Measurements from ENCODE around the gene MREG.

The MREG gene

GRCh38 chr2:216017365-216017764, 4.0 kb upstream of the MREG start:
- TF ChIP-seq CTCF (IDR thresholded peaks at IDR 0.05; ENCODE audit: low read depth, low read length): no peak
- no peak overlapping the region for H3K4me3 ChIP-seq (ENCODE audit: low read depth, low read length)
- no peaks in the 10 kb centered on the region for H3K36me3 ChIP-seq
- H3K9me3 ChIP-seq (ENCODE audit: severe bottlenecking): no peaks in the 10 kb centered on the region
- no peak for DNase-seq
- no peak overlapping the region for H3K27ac ChIP-seq
- H3K27me3 ChIP-seq (ENCODE audit: insufficient read depth, low read depth, severe bottlenecking): no peaks in the 10 kb centered on the region

- H3K9me3 ChIP-seq (ENCODE audit: severe bottlenecking): no peaks in the 10 kb centered on the region
- no peak overlapping the region for H3K4me3 ChIP-seq (ENCODE audit: low read depth, low read length)
- H3K27ac ChIP-seq: peak overlapping the region; percentile 79
- no peak for DNase-seq
- H3K36me3 ChIP-seq: no peaks in the 10 kb centered on the region; the same call in 1 of the 2 replicates
- H3K27me3 ChIP-seq (ENCODE audit: insufficient read depth, low read depth, severe bottlenecking): no peaks in the 10 kb centered on the region
- no peak for TF ChIP-seq CTCF (IDR thresholded peaks at IDR 0.05; ENCODE audit: low read depth, low read length)
These were observed 3.2 kb upstream of the MREG start for GRCh38 chr2:216016581-216016980.

GRCh38 chr2:216015722-216016464, 2.5 kb upstream of the MREG start:
- 0 out of 2 replicates have a peak overlapping the region, but pooled peaks have one; percentile 3 for H3K4me3 ChIP-seq (ENCODE audit: low read depth, low read length)
- peak; percentile 84 for DNase-seq
- peaks cover 4% of the 10 kb centered on the region; the same call in 1 of the 2 replicates for H3K36me3 ChIP-seq
- no peak for TF ChIP-seq CTCF (IDR thresholded peaks at IDR 0.05; ENCODE audit: low read depth, low read length)
- no peaks in the 10 kb centered on the region for H3K9me3 ChIP-seq (ENCODE audit: severe bottlenecking)
- peak overlapping the region; percentile 79 for H3K27ac ChIP-seq
- H3K27me3 ChIP-seq (ENCODE audit: insufficient read depth, low read depth, severe bottlenecking): no peaks in the 10 kb centered on the region

- Histone ChIP-seq H3K27ac (peak overlapping the region; percentile 79), H3K4me3 (ENCODE audit: low read depth, low read length) (no peak overlapping the region), H3K27me3 (ENCODE audit: insufficient read depth, low read depth, severe bottlenecking) (no peaks in the 10 kb centered on the region), H3K36me3 (peaks cover 4% of the 10 kb centered on the region; the same call in 1 of the 2 replicates), H3K9me3 (ENCODE audit: severe bottlenecking) (no peaks in the 10 kb centered on the region)
- no peak for DNase-seq
- no peak for TF ChIP-seq CTCF (IDR thresholded peaks at IDR 0.05; ENCODE audit: low read depth, low read length)
These were observed 1.6 kb upstream of the MREG start for GRCh38 chr2:216014986-216015385.

- no peak overlapping the region for H3K4me3 ChIP-seq (ENCODE audit: low read depth, low read length)
These were observed 655 bp upstream of the MREG start for GRCh38 chr2:216014006-216014405.

More at GRCh38 chr2:216014006-216014405, 655 bp upstream of the MREG start:
- Histone ChIP-seq H3K36me3 (peaks cover 6% of the 10 kb centered on the region; the same call in 1 of the 2 replicates), H3K27me3 (ENCODE audit: insufficient read depth, low read depth, severe bottlenecking) (no peaks in the 10 kb centered on the region), H3K27ac (peak overlapping the region; percentile 84), H3K9me3 (ENCODE audit: severe bottlenecking) (no peaks in the 10 kb centered on the region)
- DNase-seq: no peak
- TF ChIP-seq CTCF (IDR thresholded peaks at IDR 0.05; ENCODE audit: low read depth, low read length): no peak
